Activated T-helper 1 cell treated with anti-CD3 and anti-CD28 coated beads, Interleukin-12 subunit alpha, Interleukin-12 subunit beta, Interleukin-2, Interleukin-4 antibody, amounts not matched to agents 30 ng/mL and 10 ng/mL and 1 ng/mL, durations not matched to agents 14 hours and 24 hours and 36 hours (primary cell): ENCODE measurements around the gene CEL. TPM values are rescaled to one million over a fixed set of nuclear protein-coding genes. Genes with fewer than 3 reads are reported as not detected.

Experiments
- total RNA-seq: library from RNA; stranded (reverse); gene quantifications from 2 replicates; pipeline ENCODE4 v1.2.3, GENCODE V29; 2022

Gene CEL
- total RNA-seq, 1 donor from 2014 or later: 2.0 TPM

Other genes starting within 250 kb of the CEL start
- gene AK8, start 183.7 kb upstream of the CEL start, total RNA-seq: not detected in 2 replicates
- 0.88 and 0.91 TPM in 2 replicates for gene SPACA9, start 183.1 kb upstream of the CEL start, total RNA-seq
- gene TSC1, start 117.4 kb upstream of the CEL start, total RNA-seq: 30.2 and 34.8 TPM in 2 replicates
- gene GFI1B, start 83.3 kb upstream of the CEL start, total RNA-seq: not detected in 2 replicates
- 87.8 and 89.0 TPM in 2 replicates for gene GTF3C5, start 31.0 kb upstream of the CEL start, total RNA-seq
- 88.7 and 94.4 TPM in 2 replicates for gene RALGDS, start 59.3 kb downstream of the CEL start, total RNA-seq
- gene GBGT1, start 101.9 kb downstream of the CEL start, total RNA-seq: 8.6 and 9.4 TPM in 2 replicates
- gene OBP2B, start 147.3 kb downstream of the CEL start, total RNA-seq: not detected in 2 replicates
- 0.34 and 0.60 TPM in 2 replicates for gene ABO, start 213.2 kb downstream of the CEL start, total RNA-seq